PC-9 (cell line): ENCODE results near the gene IER3.

Experiments used
- EZH2 ChIP-seq: fragments of 200-600 bp; sonication (generic); IDR thresholded peaks from 2 replicates; pipeline ENCODE4 v1.8.0; 2017; ENCODE audit warnings: antibody characterized with exemption, low read depth
- TF ChIP-seq, protein P1 (sequence below): fragments of 200-600 bp; sonication (generic); conservative IDR thresholded peaks from 2 replicates; pipeline ENCODE4 v1.6.1; 2017; ENCODE audit warnings: mixed run types, antibody characterized with exemption, mild to moderate bottlenecking, moderate library complexity

DNA sequence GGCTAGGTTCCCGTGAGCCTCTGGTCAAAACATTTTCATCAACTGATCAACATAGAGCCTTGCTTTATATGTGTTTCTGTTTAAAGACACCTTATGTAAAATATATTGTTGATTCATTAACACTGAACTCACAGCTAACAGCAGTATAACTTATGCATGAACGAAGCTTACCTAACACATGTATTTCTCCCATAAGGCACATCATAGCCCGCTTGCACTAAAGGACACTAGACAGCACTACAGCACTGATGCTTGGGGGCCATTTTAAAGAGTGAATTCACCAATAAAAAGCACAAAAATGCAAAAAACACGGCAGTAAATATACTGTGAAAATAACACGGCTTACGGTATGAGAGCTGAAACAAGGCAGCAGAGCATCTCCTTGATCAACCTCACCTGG, 5.8 kb downstream of the IER3 start:
- TF ChIP-seq EZH2: no peak
- TF ChIP-seq, protein P1, sequence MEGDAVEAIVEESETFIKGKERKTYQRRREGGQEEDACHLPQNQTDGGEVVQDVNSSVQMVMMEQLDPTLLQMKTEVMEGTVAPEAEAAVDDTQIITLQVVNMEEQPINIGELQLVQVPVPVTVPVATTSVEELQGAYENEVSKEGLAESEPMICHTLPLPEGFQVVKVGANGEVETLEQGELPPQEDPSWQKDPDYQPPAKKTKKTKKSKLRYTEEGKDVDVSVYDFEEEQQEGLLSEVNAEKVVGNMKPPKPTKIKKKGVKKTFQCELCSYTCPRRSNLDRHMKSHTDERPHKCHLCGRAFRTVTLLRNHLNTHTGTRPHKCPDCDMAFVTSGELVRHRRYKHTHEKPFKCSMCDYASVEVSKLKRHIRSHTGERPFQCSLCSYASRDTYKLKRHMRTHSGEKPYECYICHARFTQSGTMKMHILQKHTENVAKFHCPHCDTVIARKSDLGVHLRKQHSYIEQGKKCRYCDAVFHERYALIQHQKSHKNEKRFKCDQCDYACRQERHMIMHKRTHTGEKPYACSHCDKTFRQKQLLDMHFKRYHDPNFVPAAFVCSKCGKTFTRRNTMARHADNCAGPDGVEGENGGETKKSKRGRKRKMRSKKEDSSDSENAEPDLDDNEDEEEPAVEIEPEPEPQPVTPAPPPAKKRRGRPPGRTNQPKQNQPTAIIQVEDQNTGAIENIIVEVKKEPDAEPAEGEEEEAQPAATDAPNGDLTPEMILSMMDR: no peak
